ENCODE measurements around the gene GDF11. TPM values are rescaled to one million over a fixed set of nuclear protein-coding genes. Genes with fewer than 3 reads are reported as not detected.

The GDF11 gene
- total and polyA plus RNA-seq, 2 of the 8 experiments (the other 6 are each of a cell fraction or from before 2014, with no cell fraction given): 12.1 to 15.1 TPM

DNA sequence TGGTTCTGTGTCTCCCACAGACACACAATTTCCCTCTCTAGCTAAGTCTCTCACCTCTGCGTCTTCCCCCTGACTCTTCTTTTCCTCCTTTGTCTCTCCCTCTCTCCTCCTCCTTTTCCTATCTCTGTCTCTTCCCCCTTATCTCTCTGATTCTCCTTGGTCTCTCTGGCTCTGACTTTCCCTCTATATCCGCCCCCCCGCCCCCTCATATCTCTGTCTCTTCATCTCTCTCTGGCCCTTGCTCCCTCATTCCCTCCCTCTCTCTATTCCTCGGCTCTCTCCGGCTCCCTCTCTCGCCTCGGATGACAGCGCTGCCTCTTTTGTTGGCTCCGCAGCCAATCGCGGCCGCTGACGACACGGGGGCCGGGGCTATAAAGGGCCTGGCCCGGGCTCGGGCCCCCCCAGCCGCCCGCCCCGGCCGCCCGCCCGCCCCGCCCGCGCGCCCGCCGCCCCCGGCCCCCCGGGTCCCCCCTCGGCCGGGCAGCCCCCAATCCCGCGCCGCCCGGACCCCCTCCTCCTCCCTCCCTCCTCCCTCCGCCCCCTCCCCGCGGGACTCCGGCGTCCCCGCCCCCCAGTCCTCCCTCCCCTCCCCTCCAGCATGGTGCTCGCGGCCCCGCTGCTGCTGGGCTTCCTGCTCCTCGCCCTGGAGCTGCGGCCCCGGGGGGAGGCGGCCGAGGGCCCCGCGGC lies at the start of gene GDF11 (continued):
- TF ChIP-seq KDM5A (IDR thresholded peaks at IDR 0.05; ENCODE audit: low read length) (no peak), EZH2 (IDR thresholded peaks at IDR 0.05; ENCODE audit: low read depth, low read length, severe bottlenecking) (no peak), FOSL1 (IDR thresholded peaks at IDR 0.05; ENCODE audit: insufficient read depth, low read depth, low read length) (no peak), SP4 (IDR thresholded peaks at IDR 0.05; ENCODE audit: low read length) (no peak), RAD21 (IDR thresholded peaks at IDR 0.05 in 1 of 2, conservative IDR thresholded peaks at IDR 0.05 in 1 of 2; ENCODE audit: low read depth in 2 of 2, low read length in 2 of 2) (no peak), SP2 (IDR thresholded peaks at IDR 0.05; ENCODE audit: low read length) (no peak), SRF (IDR thresholded peaks at IDR 0.05; ENCODE audit: low read depth, low read length) (no peak), CREB1 (IDR thresholded peaks at IDR 0.05) (peak; percentile 51; the same call in 1 of the 2 replicates), TBP (IDR thresholded peaks at IDR 0.05; ENCODE audit: low read depth, low read length) (peak; percentile 77), SIN3A (conservative IDR thresholded peaks at IDR 0.05 in 1 of 2, IDR thresholded peaks at IDR 0.05 in 1 of 2; ENCODE audit: low read depth in 1 of 2, low read length in 2 of 2) (0 out of 4 replicates have a peak, but pooled peaks have one; percentile 41 to 42), RFX5 (IDR thresholded peaks at IDR 0.05; ENCODE audit: borderline replicate concordance, low read depth, low read length) (no peak), POLR2AphosphoS5 (IDR thresholded peaks at IDR 0.05; ENCODE audit: low read depth, low read length) (no peak), SAP30 (IDR thresholded peaks at IDR 0.05; ENCODE audit: insufficient read depth, insufficient replicate concordance, low read length) (no peak), GTF2F1 (IDR thresholded peaks at IDR 0.05; ENCODE audit: borderline replicate concordance, low read depth, low read length) (no peak), TAF7 (optimal IDR thresholded peaks at IDR 0.05; ENCODE audit: borderline replicate concordance, low read depth, low read length) (no peak), TEAD4 (IDR thresholded peaks at IDR 0.05; ENCODE audit: low read depth, low read length) (no peak)
- TF ChIP-seq, protein P1, sequence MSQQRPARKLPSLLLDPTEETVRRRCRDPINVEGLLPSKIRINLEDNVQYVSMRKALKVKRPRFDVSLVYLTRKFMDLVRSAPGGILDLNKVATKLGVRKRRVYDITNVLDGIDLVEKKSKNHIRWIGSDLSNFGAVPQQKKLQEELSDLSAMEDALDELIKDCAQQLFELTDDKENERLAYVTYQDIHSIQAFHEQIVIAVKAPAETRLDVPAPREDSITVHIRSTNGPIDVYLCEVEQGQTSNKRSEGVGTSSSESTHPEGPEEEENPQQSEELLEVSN (IDR thresholded peaks at IDR 0.05): no peak

Data from H1 (cell line).